ENCODE results near the gene ATP12A. TPM values are rescaled to one million over a fixed set of nuclear protein-coding genes. Genes with fewer than 3 reads are reported as not detected.

Gene ATP12A
- total RNA-seq, 1 donor from 2014 or later, result not detected

DNA sequence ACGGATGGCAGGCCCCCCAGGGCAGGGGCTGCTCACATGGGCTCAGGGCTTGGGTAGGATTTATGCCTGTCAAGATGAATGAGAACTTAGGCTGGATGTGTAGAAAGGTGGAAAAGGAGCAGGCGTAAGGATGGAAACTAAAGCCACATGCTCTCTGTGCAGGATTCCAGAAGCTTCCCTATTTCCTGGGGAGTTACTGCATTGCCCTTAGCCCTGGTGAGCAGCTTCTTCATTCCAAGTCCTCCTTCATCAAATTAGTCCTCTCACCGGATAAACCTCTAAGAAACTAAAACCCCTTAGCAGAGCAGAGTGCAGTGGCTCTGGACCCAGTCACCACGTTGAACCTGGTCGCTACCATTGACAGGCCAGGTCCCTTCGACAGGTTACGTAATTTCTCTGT is 7.4 kb downstream of the ATP12A start:
- Mint-ChIP-seq H3K9me3 (ENCODE audit: unreplicated experiment) (no peaks in the 10 kb centered on the region), H3K36me3 (ENCODE audit: unreplicated experiment) (no peaks in the 10 kb centered on the region), H3K4me1 (ENCODE audit: unreplicated experiment) (peaks cover 5% of the 10 kb centered on the region), H3K27me3 (ENCODE audit: unreplicated experiment) (peaks cover 19% of the 10 kb centered on the region), H3K27ac (ENCODE audit: unreplicated experiment) (no peak overlapping the region), H3K4me3 (ENCODE audit: unreplicated experiment) (no peak overlapping the region)
- TF ChIP-seq, protein P1, sequence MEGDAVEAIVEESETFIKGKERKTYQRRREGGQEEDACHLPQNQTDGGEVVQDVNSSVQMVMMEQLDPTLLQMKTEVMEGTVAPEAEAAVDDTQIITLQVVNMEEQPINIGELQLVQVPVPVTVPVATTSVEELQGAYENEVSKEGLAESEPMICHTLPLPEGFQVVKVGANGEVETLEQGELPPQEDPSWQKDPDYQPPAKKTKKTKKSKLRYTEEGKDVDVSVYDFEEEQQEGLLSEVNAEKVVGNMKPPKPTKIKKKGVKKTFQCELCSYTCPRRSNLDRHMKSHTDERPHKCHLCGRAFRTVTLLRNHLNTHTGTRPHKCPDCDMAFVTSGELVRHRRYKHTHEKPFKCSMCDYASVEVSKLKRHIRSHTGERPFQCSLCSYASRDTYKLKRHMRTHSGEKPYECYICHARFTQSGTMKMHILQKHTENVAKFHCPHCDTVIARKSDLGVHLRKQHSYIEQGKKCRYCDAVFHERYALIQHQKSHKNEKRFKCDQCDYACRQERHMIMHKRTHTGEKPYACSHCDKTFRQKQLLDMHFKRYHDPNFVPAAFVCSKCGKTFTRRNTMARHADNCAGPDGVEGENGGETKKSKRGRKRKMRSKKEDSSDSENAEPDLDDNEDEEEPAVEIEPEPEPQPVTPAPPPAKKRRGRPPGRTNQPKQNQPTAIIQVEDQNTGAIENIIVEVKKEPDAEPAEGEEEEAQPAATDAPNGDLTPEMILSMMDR (IDR thresholded peaks at IDR 0.05), result no peak
- no peak for DNase-seq (ENCODE audit: extremely low spot score, unreplicated experiment)

DNA sequence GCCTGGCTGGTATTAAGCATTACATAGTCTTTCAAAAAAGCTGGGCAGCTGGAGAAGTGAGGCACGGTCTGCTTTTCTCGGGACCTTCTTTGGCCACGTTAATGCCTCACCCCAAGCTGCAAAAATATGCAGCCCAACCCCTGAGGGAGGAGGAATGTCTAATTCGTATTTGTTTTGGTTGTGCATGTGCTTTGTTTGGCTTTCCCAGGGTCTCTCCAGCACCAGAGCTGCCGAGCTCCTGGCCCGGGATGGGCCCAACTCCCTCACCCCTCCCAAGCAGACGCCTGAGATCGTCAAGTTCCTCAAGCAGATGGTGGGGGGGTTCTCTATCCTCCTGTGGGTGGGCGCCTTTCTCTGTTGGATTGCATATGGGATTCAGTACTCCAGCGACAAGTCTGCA is 7.9 kb downstream of the ATP12A start:
- TF ChIP-seq, protein P1 (IDR thresholded peaks at IDR 0.05), result no peak
- no peak for DNase-seq (ENCODE audit: extremely low spot score, unreplicated experiment)
- Mint-ChIP-seq H3K36me3 (ENCODE audit: unreplicated experiment) (no peaks in the 10 kb centered on the region), H3K27ac (ENCODE audit: unreplicated experiment) (no peak overlapping the region), H3K27me3 (ENCODE audit: unreplicated experiment) (peaks cover 18% of the 10 kb centered on the region), H3K4me3 (ENCODE audit: unreplicated experiment) (no peak overlapping the region), H3K9me3 (ENCODE audit: unreplicated experiment) (no peaks in the 10 kb centered on the region), H3K4me1 (ENCODE audit: unreplicated experiment) (peaks cover 5% of the 10 kb centered on the region)

DNA sequence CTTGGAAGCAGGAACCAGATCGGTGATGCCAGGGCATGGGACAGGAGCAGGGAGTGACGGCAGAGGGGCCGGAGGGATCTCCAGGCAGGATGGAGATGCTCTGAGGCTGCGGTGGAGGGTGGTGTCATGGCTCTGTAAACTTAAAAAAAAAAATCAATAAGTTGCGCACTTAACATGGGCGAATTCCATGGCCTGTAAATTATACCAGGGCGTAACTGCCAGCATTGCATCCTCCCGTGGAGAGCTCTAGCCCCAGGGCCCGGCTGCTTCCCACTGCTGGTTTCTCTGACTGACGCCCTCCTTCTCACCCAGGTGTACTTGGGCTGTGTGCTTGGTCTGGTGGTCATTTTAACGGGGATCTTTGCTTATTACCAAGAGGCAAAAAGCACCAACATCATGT is 8.7 kb downstream of the ATP12A start:
- Mint-ChIP-seq H3K36me3 (ENCODE audit: unreplicated experiment) (no peaks in the 10 kb centered on the region), H3K27ac (ENCODE audit: unreplicated experiment) (no peak overlapping the region), H3K4me1 (ENCODE audit: unreplicated experiment) (peaks cover 2% of the 10 kb centered on the region), H3K27me3 (ENCODE audit: unreplicated experiment) (peaks cover 19% of the 10 kb centered on the region), H3K9me3 (ENCODE audit: unreplicated experiment) (no peaks in the 10 kb centered on the region), H3K4me3 (ENCODE audit: unreplicated experiment) (no peak overlapping the region)
- DNase-seq (ENCODE audit: extremely low spot score, unreplicated experiment), result no peak
- TF ChIP-seq, protein P1 (IDR thresholded peaks at IDR 0.05), result no peak

DNA sequence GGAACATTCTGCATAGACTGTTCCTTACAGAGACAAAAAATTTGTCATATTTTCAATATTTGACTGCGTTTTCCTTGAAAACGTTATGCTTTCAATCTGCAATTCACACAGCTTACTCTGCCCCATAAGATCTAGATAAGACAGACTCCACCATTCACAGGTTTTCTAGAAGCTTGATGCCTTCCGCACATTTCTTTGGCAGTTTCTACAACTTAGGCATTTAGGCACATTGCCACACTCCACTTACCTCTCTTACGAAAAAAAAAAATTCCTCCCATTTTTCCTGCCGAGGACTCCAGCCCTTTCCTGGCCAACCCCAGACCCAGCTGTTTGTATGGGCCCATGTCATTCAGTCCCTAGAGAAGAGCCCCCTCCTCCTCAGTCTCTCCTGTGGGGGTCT is 11.2 kb downstream of the ATP12A start:
- H3K9me3 Mint-ChIP-seq (ENCODE audit: unreplicated experiment), result no peaks in the 10 kb centered on the region
- H3K4me1 Mint-ChIP-seq (ENCODE audit: unreplicated experiment), result no peaks in the 10 kb centered on the region
- H3K27me3 Mint-ChIP-seq (ENCODE audit: unreplicated experiment), result peaks cover 16% of the 10 kb centered on the region
- no peak overlapping the region for H3K4me3 Mint-ChIP-seq (ENCODE audit: unreplicated experiment)
- H3K27ac Mint-ChIP-seq (ENCODE audit: unreplicated experiment), result no peak overlapping the region
- TF ChIP-seq, protein P1 (IDR thresholded peaks at IDR 0.05), result no peak
- no peak for DNase-seq (ENCODE audit: extremely low spot score, unreplicated experiment)
- H3K36me3 Mint-ChIP-seq (ENCODE audit: unreplicated experiment), result no peaks in the 10 kb centered on the region

DNA sequence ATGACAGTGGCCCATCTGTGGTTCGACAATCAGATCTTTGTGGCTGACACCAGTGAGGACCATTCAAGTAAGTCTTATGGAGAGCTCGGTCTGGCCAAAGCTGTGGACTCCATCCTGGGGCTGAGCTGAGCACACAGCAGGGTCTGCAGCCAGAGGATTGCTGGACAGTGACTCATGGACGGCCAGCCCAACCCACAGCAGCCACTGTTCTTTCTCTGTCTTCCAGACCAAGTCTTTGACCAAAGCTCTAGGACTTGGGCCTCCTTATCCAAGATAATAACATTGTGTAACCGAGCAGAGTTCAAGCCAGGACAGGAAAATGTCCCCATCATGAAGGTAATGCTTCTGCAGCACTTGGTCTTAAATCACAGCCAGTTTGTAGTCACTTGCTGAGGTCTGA is 12.4 kb downstream of the ATP12A start:
- H3K27me3 Mint-ChIP-seq (ENCODE audit: unreplicated experiment), result peaks cover 13% of the 10 kb centered on the region
- TF ChIP-seq, protein P1 (IDR thresholded peaks at IDR 0.05), result no peak
- no peaks in the 10 kb centered on the region for H3K9me3 Mint-ChIP-seq (ENCODE audit: unreplicated experiment)

More for the DNA sequence above, 12.4 kb downstream of the ATP12A start:
- no peak for DNase-seq (ENCODE audit: extremely low spot score, unreplicated experiment)
- Mint-ChIP-seq H3K36me3 (ENCODE audit: unreplicated experiment) (no peaks in the 10 kb centered on the region), H3K27ac (ENCODE audit: unreplicated experiment) (no peak overlapping the region), H3K4me1 (ENCODE audit: unreplicated experiment) (no peaks in the 10 kb centered on the region), H3K4me3 (ENCODE audit: unreplicated experiment) (no peak overlapping the region)
